ENCODE measurements around the gene FAM131A.

DNA sequence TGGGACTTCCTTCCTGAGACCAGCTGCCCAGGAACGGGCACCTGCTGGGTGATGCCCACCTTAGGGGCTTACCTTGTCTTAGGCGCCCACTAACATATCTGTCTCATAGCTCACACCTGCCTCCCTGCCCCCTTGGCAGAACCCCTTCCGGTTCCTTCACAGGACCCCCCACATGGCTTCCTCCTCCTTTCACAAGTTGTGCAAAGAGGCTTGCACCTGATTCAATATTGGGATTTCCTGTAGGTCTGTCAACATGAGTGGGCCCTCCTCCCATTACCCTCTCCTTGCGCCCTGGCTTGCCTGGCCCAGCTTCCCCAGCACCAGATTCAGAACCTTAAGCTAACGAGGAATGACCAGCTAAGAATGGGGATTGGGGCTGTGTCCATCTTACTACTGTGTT lies 40.0 kb downstream of the FAM131A start:
- TF ChIP-seq EZH2 (IDR thresholded peaks at IDR 0.05; ENCODE audit: low read length) (no peak), CTCF (optimal IDR thresholded peaks at IDR 0.05 in 1 of 3, IDR thresholded peaks at IDR 0.05 in 1 of 3, conservative IDR thresholded peaks at IDR 0.05 in 1 of 3; ENCODE audit: extremely low read depth in 1 of 3, insufficient read depth in 2 of 3, low read length in 3 of 3) (no peak)
